K562 (cell line): Measurements from ENCODE around the gene SLC22A1. TPM values are rescaled to one million over a fixed set of nuclear protein-coding genes. Genes with fewer than 3 reads are reported as not detected.

Source experiments
- CREB3L1 ChIP-seq: fragments of 450-650 bp; IDR thresholded peaks from 2 replicates; pipeline ENCODE4 v1.6.1; 2014; ENCODE audit warnings: low read depth, mild to moderate bottlenecking, moderate library complexity, borderline replicate concordance
- NFIC ChIP-seq: fragments of 450-650 bp; IDR thresholded peaks from 2 replicates; pipeline ENCODE4 v1.6.1; 2017; ENCODE audit warnings: mild to moderate bottlenecking, inconsistent platforms
- POLR2G ChIP-seq: fragments of 200-400 bp; formaldehyde crosslinking; IDR thresholded peaks from 2 replicates; pipeline ENCODE4 v1.6.1; 2017; ENCODE audit warnings: low read depth, mild to moderate bottlenecking, antibody characterized with exemption, low read length, moderate library complexity
- STAT6 ChIP-seq: sonication (generic); formaldehyde crosslinking; IDR thresholded peaks from 2 replicates; pipeline ENCODE4 v1.8.1; 2023; ENCODE audit warnings: mild to moderate bottlenecking, missing genetic modification reagents
- polyA plus RNA-seq, 8 experiments: library from polyadenylated mRNA; depleted of rRNA in 4 of 8; stranded (reverse) in 5 of 8; unstranded in 3 of 8; fragments of >200 nt; fragmentation: Nextera tagmentation in 2 of 8; fragmentation: Illumina TruSeq in 1 of 8; extraction: Ambion mirVana in 2 of 8; extraction: Trizol in 1 of 8; gene quantifications; 2 replicates each; pipeline versions ENCODE4 v1.2.1 to v1.2.3, GENCODE V29; 2011 to 2014; ENCODE audit warnings: inconsistent platforms in 1 of 8, missing spikeins in 1 of 8
- total RNA-seq, 7 experiments: library from RNA; depleted of rRNA in 6 of 7; stranded (reverse); fragments of >200 nt in 6 of 7; fragmentation: Illumina TruSeq in 2 of 7; extraction: Trizol in 2 of 7; gene quantifications; 2 replicates each; pipeline versions ENCODE4 v1.2.1 to v1.2.3, GENCODE V29; 2011 to 2021; ENCODE audit warnings: low replicate concordance in 1 of 7
- TF ChIP-seq, protein P1 (sequence below): sonication (generic); formaldehyde crosslinking; IDR thresholded peaks from 2 replicates; pipeline ENCODE4 v1.9.0; 2022; ENCODE audit warnings: mild to moderate bottlenecking, missing genetic modification reagents
- TF ChIP-seq, protein P2 (sequence below): sonication (generic); formaldehyde crosslinking; IDR thresholded peaks from 2 replicates; pipeline ENCODE4 v1.8.0; 2022; ENCODE audit warnings: missing genetic modification reagents, mild to moderate bottlenecking, borderline replicate concordance

Gene SLC22A1
- total and polyA plus RNA-seq, 9 of the 15 experiments (the other 6 are each of a cell fraction or from before 2014, with no cell fraction given): 0.11 to 0.60 (median 0.26) TPM; not detected in 4

GRCh38 chr6:160102399-160102798 is 19.2 kb upstream of the SLC22A1 start (continued):
- TF ChIP-seq POLR2G: peak; percentile 30
- peak; percentile 44; the same call in 1 of the 2 replicates for TF ChIP-seq STAT6 (CRISPR knock-in tag)
- TF ChIP-seq NFIC: no peak
- TF ChIP-seq CREB3L1: no peak
- TF ChIP-seq, protein P1, sequence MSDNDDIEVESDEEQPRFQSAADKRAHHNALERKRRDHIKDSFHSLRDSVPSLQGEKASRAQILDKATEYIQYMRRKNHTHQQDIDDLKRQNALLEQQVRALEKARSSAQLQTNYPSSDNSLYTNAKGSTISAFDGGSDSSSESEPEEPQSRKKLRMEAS: 0 out of 2 replicates have a peak, but pooled peaks have one; percentile 35
- TF ChIP-seq, protein P2, sequence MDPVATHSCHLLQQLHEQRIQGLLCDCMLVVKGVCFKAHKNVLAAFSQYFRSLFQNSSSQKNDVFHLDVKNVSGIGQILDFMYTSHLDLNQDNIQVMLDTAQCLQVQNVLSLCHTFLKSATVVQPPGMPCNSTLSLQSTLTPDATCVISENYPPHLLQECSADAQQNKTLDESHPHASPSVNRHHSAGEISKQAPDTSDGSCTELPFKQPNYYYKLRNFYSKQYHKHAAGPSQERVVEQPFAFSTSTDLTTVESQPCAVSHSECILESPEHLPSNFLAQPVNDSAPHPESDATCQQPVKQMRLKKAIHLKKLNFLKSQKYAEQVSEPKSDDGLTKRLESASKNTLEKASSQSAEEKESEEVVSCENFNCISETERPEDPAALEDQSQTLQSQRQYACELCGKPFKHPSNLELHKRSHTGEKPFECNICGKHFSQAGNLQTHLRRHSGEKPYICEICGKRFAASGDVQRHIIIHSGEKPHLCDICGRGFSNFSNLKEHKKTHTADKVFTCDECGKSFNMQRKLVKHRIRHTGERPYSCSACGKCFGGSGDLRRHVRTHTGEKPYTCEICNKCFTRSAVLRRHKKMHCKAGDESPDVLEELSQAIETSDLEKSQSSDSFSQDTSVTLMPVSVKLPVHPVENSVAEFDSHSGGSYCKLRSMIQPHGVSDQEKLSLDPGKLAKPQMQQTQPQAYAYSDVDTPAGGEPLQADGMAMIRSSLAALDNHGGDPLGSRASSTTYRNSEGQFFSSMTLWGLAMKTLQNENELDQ (CRISPR knock-in tag): 0 out of 2 replicates have a peak, but pooled peaks have one; percentile 60
